Mucosa of descending colon (tissue), 3 donors: Measurements from ENCODE around the gene MAML1. TPM values are rescaled to one million over a fixed set of nuclear protein-coding genes. Genes with fewer than 3 reads are reported as not detected.

Experiments
- ATAC-seq: fragments of 200-7000 bp; cut with Tn5 transposase; one replicate; pipeline ENCODE4 v1.9.1; 2020; ENCODE audit warnings: mild to moderate bottlenecking, moderate library complexity
- DNase-seq, 3 donors: peaks; one replicate each; pipeline ENCODE4 v3.0.0-alpha.2; 2020
- H3K36me3 ChIP-seq: fragments of 200-600 bp; one replicate; pipeline ENCODE4 v1.8.0; 2021; ENCODE audit warnings: low read depth, mild to moderate bottlenecking
- H3K4me1 ChIP-seq: fragments of 200-600 bp; one replicate; pipeline ENCODE4 v1.8.0; 2021; ENCODE audit warnings: low read depth, mild to moderate bottlenecking
- H3K4me3 ChIP-seq: fragments of 200-600 bp; one replicate; pipeline ENCODE4 v1.8.0; 2021; ENCODE audit warnings: mild to moderate bottlenecking
- H3K9me3 ChIP-seq: fragments of 200-600 bp; one replicate; pipeline ENCODE4 v1.8.0; 2021; ENCODE audit warnings: mild to moderate bottlenecking
- intact Hi-C, 2 donors: fragments of 100-400 bp; cut with DNase I in 1 of 2; cut with micrococcal nuclease in 1 of 2; formaldehyde crosslinking; loops; one replicate each; pipeline versions ENCODE4 v1.11.0 to v1.11.1; 2022; cut with DNase I, micrococcal nuclease
- total RNA-seq, 3 donors: library from RNA; stranded (reverse); fragmentation: NEBNext Ultra II Directional in 2 of 3; extraction: Animal tissue kit (Norgen Biotek cat#: 25700) in 2 of 3; gene quantifications; one replicate each; pipeline versions ENCODE4 v1.2.1 to v1.2.4, GENCODE V29; 2021 to 2023
- TF ChIP-seq, protein P1 (sequence below): fragments of 200-600 bp; IDR thresholded peaks from one replicate; pipeline ENCODE4 v1.8.0; 2022; ENCODE audit warnings: antibody characterized with exemption, mild to moderate bottlenecking
- donor health status: DM: no; HTN: no; CAD: no; lungs with moderate emphysema.
- donor health status: DM: no; HTN: no; CAD: no.
- donor health status: DM: no; HTN: yes; CAD: no.

MAML1 gene
- total RNA-seq, 3 donors from 2014 or later = 26.0 to 34.0 (median 28.6) TPM

DNA sequence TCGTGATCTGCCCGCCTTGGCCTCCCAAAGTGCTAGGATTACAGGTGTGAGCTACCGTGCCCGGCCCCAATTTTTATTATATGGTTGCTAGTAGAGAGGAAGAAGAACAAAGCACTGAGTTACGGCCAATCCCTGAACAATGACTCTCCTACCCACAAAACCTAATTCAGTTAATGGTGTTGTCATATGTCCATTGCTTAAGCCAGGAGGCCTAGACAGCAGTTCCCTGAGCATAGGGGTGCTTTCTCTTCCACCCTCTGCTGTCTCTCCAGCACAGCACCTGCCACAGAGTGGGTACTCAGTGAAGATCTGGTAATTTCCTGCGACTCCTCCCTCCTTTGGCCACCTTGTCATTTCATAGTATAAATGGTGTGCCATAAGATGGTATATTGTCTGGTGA, 39.7 kb downstream of the MAML1 start:
- ATAC-seq (no peak), DNase-seq (no peak)
- intact Hi-C loops = no loop called here
- TF ChIP-seq, protein P1, sequence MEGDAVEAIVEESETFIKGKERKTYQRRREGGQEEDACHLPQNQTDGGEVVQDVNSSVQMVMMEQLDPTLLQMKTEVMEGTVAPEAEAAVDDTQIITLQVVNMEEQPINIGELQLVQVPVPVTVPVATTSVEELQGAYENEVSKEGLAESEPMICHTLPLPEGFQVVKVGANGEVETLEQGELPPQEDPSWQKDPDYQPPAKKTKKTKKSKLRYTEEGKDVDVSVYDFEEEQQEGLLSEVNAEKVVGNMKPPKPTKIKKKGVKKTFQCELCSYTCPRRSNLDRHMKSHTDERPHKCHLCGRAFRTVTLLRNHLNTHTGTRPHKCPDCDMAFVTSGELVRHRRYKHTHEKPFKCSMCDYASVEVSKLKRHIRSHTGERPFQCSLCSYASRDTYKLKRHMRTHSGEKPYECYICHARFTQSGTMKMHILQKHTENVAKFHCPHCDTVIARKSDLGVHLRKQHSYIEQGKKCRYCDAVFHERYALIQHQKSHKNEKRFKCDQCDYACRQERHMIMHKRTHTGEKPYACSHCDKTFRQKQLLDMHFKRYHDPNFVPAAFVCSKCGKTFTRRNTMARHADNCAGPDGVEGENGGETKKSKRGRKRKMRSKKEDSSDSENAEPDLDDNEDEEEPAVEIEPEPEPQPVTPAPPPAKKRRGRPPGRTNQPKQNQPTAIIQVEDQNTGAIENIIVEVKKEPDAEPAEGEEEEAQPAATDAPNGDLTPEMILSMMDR = no peak
- peaks cover 6% of the 10 kb centered on the region for H3K36me3 ChIP-seq
- no peaks in the 10 kb centered on the region for H3K9me3 ChIP-seq
- H3K4me3 ChIP-seq = no peak overlapping the region
- H3K4me1 ChIP-seq = no peaks in the 10 kb centered on the region

DNA sequence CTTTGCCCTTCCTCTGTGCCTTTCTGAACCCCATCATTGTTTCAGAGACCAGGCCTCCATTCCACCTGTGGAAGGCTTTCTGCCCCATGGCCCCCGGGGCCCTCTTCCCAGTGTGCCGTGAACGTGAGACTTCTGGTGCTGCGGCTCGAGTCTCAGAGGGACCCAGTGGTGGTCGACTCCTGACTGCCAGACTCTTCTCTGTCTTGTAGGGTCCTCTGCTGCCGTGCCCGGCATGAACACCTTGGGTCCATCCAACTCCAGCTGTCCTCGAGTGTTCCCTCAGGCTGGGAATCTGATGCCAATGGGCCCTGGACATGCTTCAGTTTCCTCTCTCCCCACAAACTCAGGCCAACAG, 41.0 kb downstream of the MAML1 start:
- Histone ChIP-seq H3K36me3 (peaks cover 6% of the 10 kb centered on the region), H3K4me1 (no peaks in the 10 kb centered on the region), H3K4me3 (no peak overlapping the region), H3K9me3 (no peaks in the 10 kb centered on the region)
- DNase-seq (no peak), ATAC-seq (no peak)
- intact Hi-C loops = no loop called here
- TF ChIP-seq, protein P1 = no peak

DNA sequence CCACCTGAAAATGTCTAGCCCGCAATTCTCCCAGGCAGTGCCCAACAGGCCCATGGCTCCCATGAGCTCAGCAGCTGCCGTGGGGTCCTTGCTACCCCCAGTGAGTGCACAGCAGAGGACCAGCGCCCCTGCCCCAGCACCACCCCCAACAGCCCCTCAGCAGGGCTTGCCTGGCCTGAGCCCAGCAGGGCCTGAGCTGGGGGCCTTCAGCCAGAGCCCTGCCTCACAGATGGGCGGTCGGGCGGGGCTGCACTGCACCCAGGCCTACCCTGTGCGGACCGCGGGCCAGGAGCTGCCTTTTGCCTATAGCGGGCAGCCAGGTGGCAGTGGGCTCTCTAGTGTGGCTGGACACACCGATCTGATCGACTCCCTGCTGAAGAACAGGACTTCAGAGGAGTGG, 41.8 kb downstream of the MAML1 start:
- intact Hi-C loops = no loop called here
- peaks cover 6% of the 10 kb centered on the region for H3K36me3 ChIP-seq
- no peaks in the 10 kb centered on the region for H3K9me3 ChIP-seq
- DNase-seq (no peak), ATAC-seq (peak; percentile 9)
- TF ChIP-seq, protein P1 = no peak
- no peaks in the 10 kb centered on the region for H3K4me1 ChIP-seq
- H3K4me3 ChIP-seq = no peak overlapping the region

DNA sequence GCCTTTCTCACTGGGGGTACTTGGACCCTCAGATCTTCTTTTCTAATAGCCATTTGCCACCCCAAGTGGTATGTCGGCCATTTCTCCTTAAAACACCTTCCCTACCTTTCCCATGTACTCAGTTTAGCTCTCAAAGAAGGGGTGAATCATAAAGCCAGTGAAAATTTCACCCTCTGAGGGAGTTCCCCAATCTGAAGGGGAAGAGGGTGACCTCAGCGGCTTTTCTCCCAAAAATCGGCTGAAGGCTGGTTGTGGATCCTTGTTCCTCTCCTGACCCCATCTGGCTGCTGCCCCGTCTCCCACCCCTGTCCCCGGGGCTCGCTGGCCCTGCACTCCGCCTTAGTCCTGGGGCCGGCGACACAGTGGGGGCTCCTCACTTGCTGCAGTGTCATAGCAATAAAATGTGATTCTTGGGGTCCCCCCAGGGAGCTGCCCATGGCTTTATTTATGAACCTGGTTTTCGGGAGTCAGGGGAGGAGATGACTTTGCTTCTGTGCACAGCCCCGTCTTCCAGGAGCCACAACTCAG, 43.9 kb downstream of the MAML1 start:
- ATAC-seq (no peak), DNase-seq (no peak)
- TF ChIP-seq, protein P1 = no peak
- intact Hi-C loops = no loop called here
- Histone ChIP-seq H3K4me3 (no peak overlapping the region), H3K4me1 (no peaks in the 10 kb centered on the region), H3K9me3 (no peaks in the 10 kb centered on the region), H3K36me3 (peaks cover 6% of the 10 kb centered on the region)

DNA sequence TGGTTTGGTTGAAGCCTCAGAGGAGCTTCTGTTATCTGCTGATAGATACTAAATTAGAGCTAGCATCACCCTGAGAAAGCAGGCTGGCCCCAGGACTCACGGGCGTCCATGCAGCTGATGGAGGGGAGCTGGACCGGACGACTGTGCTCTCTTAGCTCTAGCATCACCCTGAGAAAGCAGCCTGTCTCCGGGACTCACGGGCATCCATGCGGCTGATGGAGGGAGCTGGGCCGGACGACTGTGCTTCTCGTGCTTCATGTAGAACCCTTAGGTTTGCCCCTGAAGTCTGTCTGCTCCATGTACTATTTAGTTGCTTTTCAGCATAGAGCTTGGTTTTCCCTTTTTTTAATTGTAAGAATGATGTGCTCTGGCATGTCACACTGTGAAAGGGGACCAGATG, 44.8 kb downstream of the MAML1 start:
- H3K9me3 ChIP-seq = no peaks in the 10 kb centered on the region
- peaks cover 6% of the 10 kb centered on the region for H3K36me3 ChIP-seq
- intact Hi-C loops = no loop called here
- ATAC-seq (no peak), DNase-seq (no peak)
- no peaks in the 10 kb centered on the region for H3K4me1 ChIP-seq
- TF ChIP-seq, protein P1 = no peak
- no peak overlapping the region for H3K4me3 ChIP-seq

DNA sequence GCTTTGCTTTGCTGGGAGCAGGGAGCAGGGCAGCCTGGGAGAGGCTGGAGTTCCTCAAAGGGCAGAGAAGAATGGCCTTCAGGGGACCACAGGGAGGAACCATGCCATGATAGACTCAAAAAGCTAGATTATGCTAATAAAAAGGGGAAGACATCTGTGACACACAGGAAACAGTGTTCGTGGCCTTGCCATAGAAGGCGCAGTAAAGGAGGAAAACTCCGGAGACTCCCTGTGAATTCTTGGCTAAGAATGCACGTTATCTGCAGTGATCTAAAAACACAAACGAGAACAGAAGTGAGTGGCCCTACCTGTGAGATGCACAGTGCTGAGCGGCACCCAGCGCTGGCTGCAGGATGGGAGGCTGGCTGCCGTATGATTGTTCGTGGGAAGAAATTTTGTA, 45.3 kb downstream of the MAML1 start:
- Histone ChIP-seq H3K4me1 (no peaks in the 10 kb centered on the region), H3K4me3 (no peak overlapping the region), H3K36me3 (peaks cover 6% of the 10 kb centered on the region), H3K9me3 (no peaks in the 10 kb centered on the region)
- ATAC-seq = peak; percentile 18
- TF ChIP-seq, protein P1 = no peak
- intact Hi-C loops = no loop called here
- peak in 1 of 3 donors; percentile 10 for DNase-seq
